Sigmoid colon (tissue), 7 donors: ENCODE measurements around the gene SPON2. TPM values are rescaled to one million over a fixed set of nuclear protein-coding genes. Genes with fewer than 3 reads are reported as not detected.

Source experiments
- DNase-seq: peaks from one replicate; pipeline ENCODE4 v3.0.0-alpha.2; 2019
- H3K27ac ChIP-seq, 4 donors: fragments of 200-600 bp; sonication (generic); one replicate each; pipeline ENCODE4 v1.5.1; 2016 to 2019; ENCODE audit warnings: mild to moderate bottlenecking in 1 of 4
- H3K27me3 ChIP-seq, 3 donors: fragments of 200-600 bp; sonication (generic); one replicate each; pipeline ENCODE4 v1.5.1; 2019; ENCODE audit warnings: mild to moderate bottlenecking in 1 of 3
- H3K36me3 ChIP-seq, 4 donors: fragments of 200-600 bp; sonication (generic); one replicate each; pipeline ENCODE4 v1.5.1; 2016 to 2019
- H3K4me1 ChIP-seq, 4 donors: fragments of 200-600 bp; sonication (generic); one replicate each; pipeline ENCODE4 v1.5.1; 2017 to 2019
- H3K4me3 ChIP-seq, 4 donors: fragments of 200-600 bp; sonication (generic); one replicate each; pipeline ENCODE4 v1.5.1; 2017 to 2019; ENCODE audit warnings: mild to moderate bottlenecking in 2 of 4, moderate library complexity in 1 of 4
- H3K9me3 ChIP-seq, 4 donors: fragments of 200-600 bp in 3 of 4; sonication (generic) in 3 of 4; one replicate each; pipeline versions ENCODE4 v1.5.1 to v1.6.1; 2013 to 2019
- CTCF ChIP-seq, 4 experiments: fragments of 450-650 bp in 3 of 4; fragments of 200-600 bp in 1 of 4; IDR thresholded peaks; one replicate each; pipeline ENCODE4 v1.5.1; 2016 to 2019; ENCODE audit warnings: antibody characterized with exemption in 4 of 4, mild to moderate bottlenecking in 3 of 4, moderate library complexity in 2 of 4
- EP300 ChIP-seq, 4 donors: sonication (generic); formaldehyde crosslinking; IDR thresholded peaks; one replicate each; pipeline ENCODE4 v1.6.1; 2017; ENCODE audit warnings: antibody characterized with exemption in 4 of 4
- POLR2A ChIP-seq, 2 donors: fragments of 450-650 bp; IDR thresholded peaks; one replicate each; pipeline ENCODE4 v1.6.1; 2016; ENCODE audit warnings: antibody characterized with exemption in 2 of 2, mild to moderate bottlenecking in 2 of 2, moderate library complexity in 2 of 2
- POLR2AphosphoS5 ChIP-seq, 4 donors: sonication (generic); formaldehyde crosslinking; IDR thresholded peaks; one replicate each; pipeline ENCODE4 v1.6.1; 2017; ENCODE audit warnings: antibody characterized with exemption in 4 of 4
- WGBS, 2 donors: extraction: QIAGEN DNeasy Blood & Tissue Kit; methylation state at CpG; one replicate each; pipeline ENCODE4 v1.1.7; 2013; 5-methylcytosine and 5-hydroxymethylcytosine counted together
- intact Hi-C: fragments of 100-400 bp; cut with DNase I; formaldehyde crosslinking; loops from one replicate; pipeline ENCODE4 v1.15.1; 2023
- polyA plus RNA-seq, 3 donors: library from polyadenylated mRNA; stranded (reverse); fragments of 200-250 nt; gene quantifications; one replicate each; pipeline ENCODE4 v1.2.3, GENCODE V29; 2013
- total RNA-seq, 4 donors: library from RNA; depleted of rRNA; stranded (reverse); fragments of >200 nt; gene quantifications; one replicate each; pipeline ENCODE4 v1.1.0, GENCODE V29; 2016
- donor health status: healthy with polysubstance abuse.
- donor health status: Bipolar disorder and iron deficiency.
- donor health status: healthy.

Gene SPON2
- total and polyA plus RNA-seq, 7 donors, result 8.6 to 165 (median 33.6) TPM

GRCh38 chr4:1214101-1215095, 42.0 kb upstream of the SPON2 start:
- Histone ChIP-seq H3K36me3 (peaks cover 32 to 67% (median 44%) of the 10 kb centered on the region in 4 donors), H3K27ac (peak overlapping the region in 1 of 4 donors; percentile 41), H3K27me3 (no peaks in the 10 kb centered on the region), H3K4me3 (no peak overlapping the region), H3K9me3 (no peaks in the 10 kb centered on the region), H3K4me1 (peaks cover 0 to 49% (median 42%) of the 10 kb centered on the region in 4 donors)
- TF ChIP-seq EP300 (IDR thresholded peaks at IDR 0.05) (no peak), POLR2AphosphoS5 (IDR thresholded peaks at IDR 0.05) (no peak), POLR2A (IDR thresholded peaks at IDR 0.05) (no peak), CTCF (IDR thresholded peaks at IDR 0.05) (no peak)
- DNase-seq, result no peak
- intact Hi-C loops, result no loop called here
- WGBS, 2 donors, result 92 to 93% methylated on average over 48 of the region's 48 CpGs

GRCh38 chr4:1213336-1213995, 41.1 kb upstream of the SPON2 start:
- no peak for DNase-seq
- 95% methylated on average over 20 of the region's 20 CpGs for WGBS, 2 donors
- Histone ChIP-seq H3K27ac (peak overlapping the region in 2 of 4 donors; percentile 68 to 79), H3K27me3 (no peaks in the 10 kb centered on the region), H3K4me1 (peaks cover 0 to 59% (median 50%) of the 10 kb centered on the region in 4 donors), H3K9me3 (no peaks in the 10 kb centered on the region), H3K36me3 (peaks cover 32 to 64% (median 44%) of the 10 kb centered on the region in 4 donors), H3K4me3 (no peak overlapping the region)
- intact Hi-C loops, result no loop called here
- TF ChIP-seq EP300 (IDR thresholded peaks at IDR 0.05) (no peak), POLR2AphosphoS5 (IDR thresholded peaks at IDR 0.05) (no peak), CTCF (IDR thresholded peaks at IDR 0.05) (no peak), POLR2A (IDR thresholded peaks at IDR 0.05) (no peak)

- H3K9me3 ChIP-seq, result no peaks in the 10 kb centered on the region
- H3K36me3 ChIP-seq, result peaks cover 32 to 57% (median 41%) of the 10 kb centered on the region in 4 donors
- H3K27me3 ChIP-seq, result no peaks in the 10 kb centered on the region
- WGBS, 2 donors, result 91% methylated on average over 20 of the region's 20 CpGs
- H3K27ac ChIP-seq, result peak overlapping the region; percentile 63 to 79 (median 73)
- no peak for TF ChIP-seq EP300 (IDR thresholded peaks at IDR 0.05)
- no peak for TF ChIP-seq POLR2AphosphoS5 (IDR thresholded peaks at IDR 0.05)
- TF ChIP-seq POLR2A (IDR thresholded peaks at IDR 0.05), result no peak
- TF ChIP-seq CTCF (IDR thresholded peaks at IDR 0.05), result no peak
- DNase-seq, result peak; percentile 68
- intact Hi-C loops, result no loop called here
- peaks cover 0 to 66% (median 57%) of the 10 kb centered on the region in 4 donors for H3K4me1 ChIP-seq
- H3K4me3 ChIP-seq, result no peak overlapping the region
Observed at GRCh38 chr4:1212546-1213335, 40.4 kb upstream of the SPON2 start.

GRCh38 chr4:1211891-1212545, 39.6 kb upstream of the SPON2 start:
- peak; percentile 77 for DNase-seq
- intact Hi-C loops, result no loop called here
- Histone ChIP-seq H3K36me3 (peaks cover 32 to 50% (median 41%) of the 10 kb centered on the region in 4 donors), H3K27me3 (no peaks in the 10 kb centered on the region), H3K4me1 (peaks cover 0 to 67% (median 63%) of the 10 kb centered on the region in 4 donors), H3K27ac (peak overlapping the region; percentile 63 to 79 (median 73)), H3K4me3 (no peak overlapping the region), H3K9me3 (no peaks in the 10 kb centered on the region)
- 80 to 85% methylated on average over 34 of the region's 34 CpGs for WGBS, 2 donors
- TF ChIP-seq POLR2AphosphoS5 (IDR thresholded peaks at IDR 0.05), result no peak
- no peak for TF ChIP-seq POLR2A (IDR thresholded peaks at IDR 0.05)
- TF ChIP-seq EP300 (IDR thresholded peaks at IDR 0.05), result no peak
- no peak for TF ChIP-seq CTCF (IDR thresholded peaks at IDR 0.05)
